Suprapubic skin (tissue), 4 donors: Measurements from ENCODE around the gene KLHL29.

Experiments
- EP300 ChIP-seq: sonication (generic); formaldehyde crosslinking; IDR thresholded peaks from one replicate; pipeline ENCODE4 v1.6.1; 2017; ENCODE audit warnings: antibody characterized with exemption
- POLR2A ChIP-seq, 2 donors: fragments of 450-650 bp; IDR thresholded peaks; one replicate each; pipeline ENCODE4 v1.6.1; 2017; ENCODE audit warnings: antibody characterized with exemption in 2 of 2, mild to moderate bottlenecking in 2 of 2, moderate library complexity in 2 of 2
- POLR2AphosphoS5 ChIP-seq, 3 donors: sonication (generic); formaldehyde crosslinking; IDR thresholded peaks; one replicate each; pipeline ENCODE4 v1.6.1; 2017; ENCODE audit warnings: antibody characterized with exemption in 3 of 3
- TF ChIP-seq, protein P1 (sequence below), 2 donors: fragments of 200-600 bp in 1 of 2; fragments of 450-650 bp in 1 of 2; sonication (generic) in 1 of 2; IDR thresholded peaks; one replicate each; pipeline ENCODE4 v1.5.1; 2016 to 2019; ENCODE audit warnings: antibody characterized with exemption in 2 of 2, mild to moderate bottlenecking in 1 of 2, moderate library complexity in 1 of 2

GRCh38 chr2:23526835-23527790 is 142.1 kb downstream of the KLHL29 start:
- TF ChIP-seq, protein P1, sequence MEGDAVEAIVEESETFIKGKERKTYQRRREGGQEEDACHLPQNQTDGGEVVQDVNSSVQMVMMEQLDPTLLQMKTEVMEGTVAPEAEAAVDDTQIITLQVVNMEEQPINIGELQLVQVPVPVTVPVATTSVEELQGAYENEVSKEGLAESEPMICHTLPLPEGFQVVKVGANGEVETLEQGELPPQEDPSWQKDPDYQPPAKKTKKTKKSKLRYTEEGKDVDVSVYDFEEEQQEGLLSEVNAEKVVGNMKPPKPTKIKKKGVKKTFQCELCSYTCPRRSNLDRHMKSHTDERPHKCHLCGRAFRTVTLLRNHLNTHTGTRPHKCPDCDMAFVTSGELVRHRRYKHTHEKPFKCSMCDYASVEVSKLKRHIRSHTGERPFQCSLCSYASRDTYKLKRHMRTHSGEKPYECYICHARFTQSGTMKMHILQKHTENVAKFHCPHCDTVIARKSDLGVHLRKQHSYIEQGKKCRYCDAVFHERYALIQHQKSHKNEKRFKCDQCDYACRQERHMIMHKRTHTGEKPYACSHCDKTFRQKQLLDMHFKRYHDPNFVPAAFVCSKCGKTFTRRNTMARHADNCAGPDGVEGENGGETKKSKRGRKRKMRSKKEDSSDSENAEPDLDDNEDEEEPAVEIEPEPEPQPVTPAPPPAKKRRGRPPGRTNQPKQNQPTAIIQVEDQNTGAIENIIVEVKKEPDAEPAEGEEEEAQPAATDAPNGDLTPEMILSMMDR (IDR thresholded peaks at IDR 0.05) = no peak
- TF ChIP-seq POLR2A (IDR thresholded peaks at IDR 0.05) = no peak
- no peak for TF ChIP-seq POLR2AphosphoS5 (IDR thresholded peaks at IDR 0.05)
- TF ChIP-seq EP300 = no peak
